ENCODE results near the gene AGAP1. TPM values are rescaled to one million over a fixed set of nuclear protein-coding genes. Genes with fewer than 3 reads are reported as not detected.

Gene AGAP1
- total and polyA plus RNA-seq, 2 donors (not counting 3 experiments of a cell fraction or from before 2014, with no cell fraction given): 10.2 to 20.9 TPM

DNA sequence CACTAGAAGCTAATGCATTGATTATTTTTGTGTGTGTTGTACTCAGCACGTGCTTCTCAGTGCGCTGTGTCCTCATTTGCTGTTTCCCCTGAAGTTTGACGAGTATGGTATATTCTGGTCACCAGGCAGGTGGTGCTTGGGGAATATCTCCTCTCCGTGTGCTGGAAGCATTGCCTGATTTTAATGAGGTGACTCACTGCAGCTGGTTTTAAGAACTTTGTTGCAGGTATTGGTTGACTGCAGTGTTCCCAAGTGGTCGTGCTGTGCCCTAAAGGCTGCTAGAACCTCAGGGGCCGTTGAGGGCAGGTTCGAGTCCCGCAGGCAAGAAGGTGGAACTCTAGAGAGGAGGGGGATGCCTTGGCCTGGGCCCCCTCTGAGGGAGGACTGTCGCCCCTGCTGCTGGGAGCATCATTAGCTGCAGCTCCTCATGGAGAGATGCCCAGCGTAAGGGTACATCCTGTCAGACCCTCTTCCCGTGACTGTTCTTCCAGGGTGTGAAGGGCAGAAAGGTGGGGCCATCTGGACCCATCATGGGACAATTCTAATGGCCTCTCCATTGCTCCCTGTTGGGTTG is 82.6 kb downstream of the AGAP1 start:
- FAIRE-seq: no peak
- Histone ChIP-seq H3K36me3 (ENCODE audit: control insufficient read depth in 2 of 2, extremely low read depth in 1 of 2, insufficient read depth in 2 of 2, low read length in 2 of 2) (no peaks in the 10 kb centered on the region), H3K4me1 (ENCODE audit: control insufficient read depth, extremely low read depth, insufficient read depth, low read length) (no peaks in the 10 kb centered on the region), H3K27ac (ENCODE audit: insufficient read depth, low read depth, low read length) (no peak overlapping the region), H2AFZ (ENCODE audit: low read depth, low read length) (no peak overlapping the region), H3K9ac (replicated peaks; ENCODE audit: extremely low read depth, insufficient read depth, low read length) (no peak overlapping the region), H3K79me2 (ENCODE audit: control insufficient read depth, insufficient read depth, low read length) (no peaks in the 10 kb centered on the region), H3K27me3 (ENCODE audit: control insufficient read depth in 2 of 2, insufficient read depth in 2 of 2, low read length in 2 of 2) (no peaks in the 10 kb centered on the region), H3K9me1 (replicated peaks; ENCODE audit: control insufficient read depth, extremely low read depth, insufficient read depth, low read length) (no peaks in the 10 kb centered on the region), H3K4me3 (replicated peaks in 1 of 3; ENCODE audit: insufficient read depth in 1 of 3, low read depth in 1 of 3, low read length in 3 of 3) (no peak overlapping the region), H4K20me1 (replicated peaks; ENCODE audit: control insufficient read depth, extremely low read depth, insufficient read depth, low read length) (no peaks in the 10 kb centered on the region), H3K4me2 (ENCODE audit: insufficient read depth, low read length) (no peak overlapping the region), H3K9me3 (replicated peaks; ENCODE audit: control insufficient read depth, insufficient read depth, low read length) (no peaks in the 10 kb centered on the region)
- POLR2A ChIA-PET: no interaction called here
- no peak for DNase-seq (ENCODE audit: low read depth, low spot score)
- CTCF ChIA-PET: interaction anchor here (2.0 kb wide), 1 partner anchor 19 kb away, joined by 5 read pairs; no protein-coding TSS in a partner anchor
- dilution Hi-C loops (cut with MboI; ENCODE audit: extremely low pct_ligation_motif_present, low sequenced_read_pairs) (no loop called here), intact Hi-C loops (cut with micrococcal nuclease) (no loop called here)
- TF ChIP-seq MYC (IDR thresholded peaks at IDR 0.05; ENCODE audit: low read depth, low read length) (no peak), POLR2AphosphoS5 (IDR thresholded peaks at IDR 0.05; ENCODE audit: insufficient read depth, low read depth, low read length) (no peak), GATA2 (IDR thresholded peaks at IDR 0.05; ENCODE audit: insufficient read depth, insufficient read length, low read depth, low read length) (no peak)
- no TSS peak for BruUV-seq (replicated peaks)

DNA sequence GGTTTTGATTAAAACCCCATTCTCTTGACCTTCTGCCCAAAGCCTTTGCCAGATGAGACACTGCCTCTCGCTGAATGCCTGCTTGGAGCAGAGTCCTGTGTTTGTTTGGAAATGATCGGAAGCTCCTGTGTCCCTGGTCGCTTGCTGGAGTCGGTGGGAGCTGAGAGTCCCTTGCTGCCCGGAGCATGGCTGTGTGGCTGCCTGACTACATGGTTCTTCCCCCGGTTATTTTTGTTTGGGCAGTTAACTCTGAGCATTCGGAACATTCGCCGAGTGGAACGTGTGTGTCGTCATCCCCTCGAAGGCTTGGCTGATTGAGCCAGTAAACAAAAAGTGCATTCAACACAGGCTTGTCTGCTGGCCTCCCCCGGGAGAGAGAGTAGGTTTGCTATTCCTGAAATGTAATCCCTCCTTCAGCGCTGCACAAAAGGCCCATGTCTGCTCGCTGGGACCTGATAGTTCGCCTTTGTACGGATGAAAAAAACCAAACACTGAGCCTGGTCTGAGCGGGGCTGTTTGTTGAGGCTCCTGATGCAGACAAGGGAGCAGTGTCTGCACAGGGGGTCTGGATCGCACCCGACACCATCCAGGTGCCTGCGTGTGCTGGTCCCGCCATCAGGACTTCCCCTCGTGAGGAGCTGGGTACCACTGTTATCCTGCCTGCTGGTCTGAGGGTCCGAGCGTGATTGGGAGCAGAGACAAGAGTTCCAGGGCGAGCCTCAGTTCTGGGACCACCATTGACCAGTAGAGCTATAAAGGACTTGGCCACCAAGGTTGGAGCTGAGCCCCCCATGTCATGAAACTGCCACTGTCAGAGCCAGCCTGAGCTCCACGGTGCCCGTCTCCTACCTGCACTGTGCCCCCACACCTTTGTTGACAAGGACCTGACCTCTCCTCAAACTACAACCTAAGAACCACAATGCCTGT is 83.8 kb downstream of the AGAP1 start:
- CTCF ChIA-PET: interaction anchor here (1.1 to 2.0 kb wide), 2 partner anchors 16 to 18 kb away, joined by 4 to 5 read pairs; no protein-coding TSS in a partner anchor
- Histone ChIP-seq H3K27ac (ENCODE audit: insufficient read depth, low read depth, low read length) (no peak overlapping the region), H3K4me2 (ENCODE audit: insufficient read depth, low read length) (no peak overlapping the region), H3K4me1 (ENCODE audit: control insufficient read depth, extremely low read depth, insufficient read depth, low read length) (no peaks in the 10 kb centered on the region), H3K36me3 (ENCODE audit: control insufficient read depth in 2 of 2, extremely low read depth in 1 of 2, insufficient read depth in 2 of 2, low read length in 2 of 2) (no peaks in the 10 kb centered on the region), H3K27me3 (ENCODE audit: control insufficient read depth in 2 of 2, insufficient read depth in 2 of 2, low read length in 2 of 2) (no peaks in the 10 kb centered on the region), H3K4me3 (replicated peaks in 1 of 3; ENCODE audit: insufficient read depth in 1 of 3, low read depth in 1 of 3, low read length in 3 of 3) (no peak overlapping the region), H2AFZ (ENCODE audit: low read depth, low read length) (no peak overlapping the region), H3K9ac (replicated peaks; ENCODE audit: extremely low read depth, insufficient read depth, low read length) (no peak overlapping the region), H3K79me2 (ENCODE audit: control insufficient read depth, insufficient read depth, low read length) (no peaks in the 10 kb centered on the region), H3K9me3 (replicated peaks; ENCODE audit: control insufficient read depth, insufficient read depth, low read length) (no peaks in the 10 kb centered on the region), H4K20me1 (replicated peaks; ENCODE audit: control insufficient read depth, extremely low read depth, insufficient read depth, low read length) (no peaks in the 10 kb centered on the region), H3K9me1 (replicated peaks; ENCODE audit: control insufficient read depth, extremely low read depth, insufficient read depth, low read length) (no peaks in the 10 kb centered on the region)
- DNase-seq (ENCODE audit: low read depth, low spot score) (no peak), FAIRE-seq (no peak)
- POLR2A ChIA-PET: no interaction called here
- no TSS peak for BruUV-seq (replicated peaks)
- dilution Hi-C loops (cut with MboI; ENCODE audit: extremely low pct_ligation_motif_present, low sequenced_read_pairs): no loop called here
- intact Hi-C loops (cut with micrococcal nuclease): no loop called here
- no peak for TF ChIP-seq MAX (IDR thresholded peaks at IDR 0.05; ENCODE audit: insufficient read depth, insufficient read length)
- no peak for TF ChIP-seq GATA2 (IDR thresholded peaks at IDR 0.05; ENCODE audit: insufficient read depth, insufficient read length, low read depth, low read length)
- TF ChIP-seq FOS (IDR thresholded peaks at IDR 0.05; ENCODE audit: borderline replicate concordance, insufficient read depth, low read length): no peak
- no peak for TF ChIP-seq POLR2A (IDR thresholded peaks at IDR 0.05; ENCODE audit: low read depth, low read length)
- TF ChIP-seq EZH2 (IDR thresholded peaks at IDR 0.05; ENCODE audit: borderline replicate concordance, low read depth, low read length, severe bottlenecking): no peak
- TF ChIP-seq, protein P1, sequence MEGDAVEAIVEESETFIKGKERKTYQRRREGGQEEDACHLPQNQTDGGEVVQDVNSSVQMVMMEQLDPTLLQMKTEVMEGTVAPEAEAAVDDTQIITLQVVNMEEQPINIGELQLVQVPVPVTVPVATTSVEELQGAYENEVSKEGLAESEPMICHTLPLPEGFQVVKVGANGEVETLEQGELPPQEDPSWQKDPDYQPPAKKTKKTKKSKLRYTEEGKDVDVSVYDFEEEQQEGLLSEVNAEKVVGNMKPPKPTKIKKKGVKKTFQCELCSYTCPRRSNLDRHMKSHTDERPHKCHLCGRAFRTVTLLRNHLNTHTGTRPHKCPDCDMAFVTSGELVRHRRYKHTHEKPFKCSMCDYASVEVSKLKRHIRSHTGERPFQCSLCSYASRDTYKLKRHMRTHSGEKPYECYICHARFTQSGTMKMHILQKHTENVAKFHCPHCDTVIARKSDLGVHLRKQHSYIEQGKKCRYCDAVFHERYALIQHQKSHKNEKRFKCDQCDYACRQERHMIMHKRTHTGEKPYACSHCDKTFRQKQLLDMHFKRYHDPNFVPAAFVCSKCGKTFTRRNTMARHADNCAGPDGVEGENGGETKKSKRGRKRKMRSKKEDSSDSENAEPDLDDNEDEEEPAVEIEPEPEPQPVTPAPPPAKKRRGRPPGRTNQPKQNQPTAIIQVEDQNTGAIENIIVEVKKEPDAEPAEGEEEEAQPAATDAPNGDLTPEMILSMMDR (IDR thresholded peaks at IDR 0.05; ENCODE audit: extremely low read depth in 1 of 2, insufficient read depth in 1 of 2, low read depth in 1 of 2, low read length in 2 of 2): no peak

Data from endothelial cell of umbilical vein (primary cell).